Retinal pigment epithelial cell (primary cell): ENCODE data around the gene MARCHF9.

Experiments used
- DNase-seq: peaks from one replicate; pipeline ENCODE4 v3.0.0-alpha.2; 2010; ENCODE audit warnings: low read depth
- H3K4me3 ChIP-seq: 2 replicates; pipeline ENCODE4 v1.5.1; 2011; ENCODE audit warnings: mild to moderate bottlenecking, low read length, control low read depth, moderate library complexity
- CTCF ChIP-seq: conservative IDR thresholded peaks from 2 replicates; pipeline ENCODE4 v1.5.1; 2011; ENCODE audit warnings: low read depth, low read length, control low read depth, inconsistent platforms

MARCHF9 gene

GRCh38 chr12:57741844-57742738 lies 12.8 kb upstream of the MARCHF9 start:
- no peak overlapping the region for H3K4me3 ChIP-seq
- no peak for TF ChIP-seq CTCF
- no peak for DNase-seq

GRCh38 chr12:57743769-57744168 lies 11.1 kb upstream of the MARCHF9 start:
- H3K4me3 ChIP-seq = no peak overlapping the region
- no peak for TF ChIP-seq CTCF
- DNase-seq = no peak

DNA sequence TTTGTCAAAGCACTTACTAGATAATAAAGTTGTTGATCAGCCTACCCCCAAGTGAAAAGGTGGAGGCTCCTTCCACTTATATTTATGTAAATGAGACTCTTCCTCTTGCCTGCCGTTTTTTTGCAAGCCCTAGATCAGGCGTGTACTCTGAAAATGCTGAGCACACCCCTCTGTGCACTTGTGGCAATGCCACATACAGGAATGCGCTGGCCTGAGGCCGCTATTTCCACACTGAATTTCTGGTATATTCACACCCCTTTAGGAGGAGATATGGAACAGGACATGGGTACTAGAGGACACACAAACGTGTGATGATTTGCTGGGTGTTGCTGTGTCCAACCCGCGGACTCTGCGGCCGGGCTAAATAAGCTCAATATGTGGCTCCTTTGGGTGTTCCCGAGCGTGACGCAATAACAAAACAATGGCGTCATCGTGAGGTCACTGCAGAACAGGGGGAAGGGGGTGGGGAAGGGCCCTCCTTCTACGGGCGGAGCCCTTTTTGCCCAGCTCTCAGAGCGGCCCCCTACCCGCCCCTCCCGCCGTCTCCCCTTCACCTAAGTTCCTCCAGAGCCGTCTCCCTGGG lies 10.6 kb upstream of the MARCHF9 start:
- peak overlapping the region; percentile 91 for H3K4me3 ChIP-seq
- TF ChIP-seq CTCF = no peak
- no peak for DNase-seq

GRCh38 chr12:57744777-57745484 lies 10.0 kb upstream of the MARCHF9 start, which contains the start of gene TSPAN31:
Gene TSPAN31, plus strand, starts transcription at chr12:57745039. Its CDS starts 116 bp downstream, at chr12:57745155.
- DNase-seq = peak; percentile 94
- no peak for TF ChIP-seq CTCF
- peak within 1 kb of the TSS; percentile 91 for H3K4me3 ChIP-seq

- peak overlapping the region; percentile 91 for H3K4me3 ChIP-seq
- no peak for TF ChIP-seq CTCF
- DNase-seq = no peak
Measured at GRCh38 chr12:57745485-57745881, 9.4 kb upstream of the MARCHF9 start.

DNA sequence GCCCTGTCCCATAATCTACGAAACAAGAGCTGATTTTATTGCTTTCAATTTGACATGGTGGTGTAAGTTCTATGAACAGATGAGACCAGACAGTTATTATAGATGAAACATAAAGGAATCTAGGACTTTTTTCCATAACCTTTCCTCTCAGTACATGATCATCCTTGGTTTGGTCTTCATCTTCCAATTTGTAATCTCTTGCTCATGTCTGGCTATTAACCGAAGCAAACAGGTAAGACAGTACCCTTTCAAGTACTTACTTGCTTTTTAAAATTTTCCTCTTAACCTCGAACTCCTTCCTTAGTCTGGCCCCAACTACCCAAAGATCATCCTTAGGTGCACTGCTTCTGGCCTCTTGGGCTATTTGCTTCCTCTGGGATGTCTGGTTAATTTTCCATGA lies 8.9 kb upstream of the MARCHF9 start:
- no peak for DNase-seq
- peak overlapping the region; percentile 91 for H3K4me3 ChIP-seq
- TF ChIP-seq CTCF = no peak
